Natural killer cell (primary cell): ENCODE measurements around the gene MAP3K20. TPM values are rescaled to one million over a fixed set of nuclear protein-coding genes. Genes with fewer than 3 reads are reported as not detected.

Experiments
- ATAC-seq, 3 donors: fragments of 150-1000 bp in 2 of 3; fragments of 200-7000 bp in 1 of 3; cut with Tn5 transposase; 1 replicate in 1 of 3; 2 replicates in 2 of 3; pipeline ENCODE4 v1.10.0; 2021; ENCODE audit warnings: mild to moderate bottlenecking in 2 of 3, moderate library complexity in 2 of 3
- DNase-seq, 2 donors: peaks; one replicate each; pipeline versions ENCODE4 v3.0.0 to v3.0.0-alpha.2; 2013 to 2021; ENCODE audit warnings: mixed read lengths in 1 of 2
- H3K27ac ChIP-seq: one replicate; pipeline ENCODE4 v1.5.1; 2013; ENCODE audit warnings: mild to moderate bottlenecking, low read length
- H3K27me3 ChIP-seq: one replicate; pipeline ENCODE4 v1.6.1; 2013; ENCODE audit warnings: low read length; ENCODE audit not compliant: control insufficient read depth, insufficient read depth
- H3K36me3 ChIP-seq: one replicate; pipeline ENCODE4 v1.6.1; 2013; ENCODE audit warnings: low read length; ENCODE audit not compliant: control insufficient read depth, insufficient read depth
- H3K4me1 ChIP-seq: one replicate; pipeline ENCODE4 v1.6.1; 2013; ENCODE audit warnings: low read length; ENCODE audit not compliant: control insufficient read depth, insufficient read depth
- H3K4me3 ChIP-seq: one replicate; pipeline ENCODE4 v1.5.1; 2013; ENCODE audit warnings: low read length
- H3K9me3 ChIP-seq: one replicate; pipeline ENCODE4 v1.6.1; 2013; ENCODE audit warnings: low read length; ENCODE audit not compliant: control insufficient read depth, insufficient read depth
- H3K27ac Mint-ChIP-seq, 2 donors: one replicate each; pipeline ENCODE4 v1.8.0; 2022; ENCODE audit warnings: mild to moderate bottlenecking in 2 of 2, mixed read lengths in 2 of 2, moderate library complexity in 1 of 2
- H3K27me3 Mint-ChIP-seq, 2 donors: one replicate each; pipeline ENCODE4 v1.8.0; 2022; ENCODE audit warnings: low read depth in 2 of 2, mixed read lengths in 2 of 2
- H3K36me3 Mint-ChIP-seq: one replicate; pipeline ENCODE4 v1.8.0; 2022; ENCODE audit warnings: mixed read lengths
- H3K4me1 Mint-ChIP-seq, 2 donors: one replicate each; pipeline ENCODE4 v1.8.0; 2022; ENCODE audit warnings: mixed read lengths in 2 of 2
- H3K4me3 Mint-ChIP-seq: one replicate; pipeline ENCODE4 v1.8.0; 2022; ENCODE audit warnings: mild to moderate bottlenecking, moderate library complexity, mixed read lengths
- H3K9me3 Mint-ChIP-seq, 2 donors: one replicate each; pipeline ENCODE4 v1.8.0; 2022; ENCODE audit warnings: mixed read lengths in 2 of 2
- WGBS: methylation state at CpG from one replicate; pipeline ENCODE4 v1.1.7; 2013; ENCODE audit warnings: missing lambda C conversion rate; ENCODE audit not compliant: insufficient coverage; 5-methylcytosine and 5-hydroxymethylcytosine counted together
- intact Hi-C: fragments of 100-400 bp; cut with micrococcal nuclease; formaldehyde crosslinking; loops from one replicate; pipeline ENCODE4 v1.14.2; 2022
- total RNA-seq, 4 donors: library from RNA; stranded (reverse); fragments of 120-200 nt in 1 of 4; gene quantifications; one replicate each; pipeline versions ENCODE4 v1.2.3 to v1.2.4, GENCODE V29; 2013 to 2022
- TF ChIP-seq, protein P1 (sequence below): fragments of 200-600 bp; IDR thresholded peaks from one replicate; pipeline ENCODE4 v1.8.0; 2022; ENCODE audit warnings: antibody characterized with exemption

Gene MAP3K20
- total RNA-seq, 3 donors from 2014 or later (not counting 1 experiment from before 2014, with no cell fraction given) = 1.6 to 3.0 (median 2.5) TPM

GRCh38 chr2:173215316-173215715 is 139.7 kb downstream of the MAP3K20 start:
- intact Hi-C loops = no loop called here
- Mint-ChIP-seq H3K36me3 (no peaks in the 10 kb centered on the region), H3K4me1 (peaks cover 0 to 5% of the 10 kb centered on the region in 2 donors), H3K4me3 (no peak overlapping the region), H3K27me3 (no peaks in the 10 kb centered on the region), H3K27ac (no peak overlapping the region), H3K9me3 (no peaks in the 10 kb centered on the region)
- DNase-seq (no peak), ATAC-seq (no peak)
- no peaks in the 10 kb centered on the region for H3K27me3 ChIP-seq
- H3K4me3 ChIP-seq = no peak overlapping the region
- no peaks in the 10 kb centered on the region for H3K9me3 ChIP-seq
- no peaks in the 10 kb centered on the region for H3K4me1 ChIP-seq
- TF ChIP-seq, protein P1, sequence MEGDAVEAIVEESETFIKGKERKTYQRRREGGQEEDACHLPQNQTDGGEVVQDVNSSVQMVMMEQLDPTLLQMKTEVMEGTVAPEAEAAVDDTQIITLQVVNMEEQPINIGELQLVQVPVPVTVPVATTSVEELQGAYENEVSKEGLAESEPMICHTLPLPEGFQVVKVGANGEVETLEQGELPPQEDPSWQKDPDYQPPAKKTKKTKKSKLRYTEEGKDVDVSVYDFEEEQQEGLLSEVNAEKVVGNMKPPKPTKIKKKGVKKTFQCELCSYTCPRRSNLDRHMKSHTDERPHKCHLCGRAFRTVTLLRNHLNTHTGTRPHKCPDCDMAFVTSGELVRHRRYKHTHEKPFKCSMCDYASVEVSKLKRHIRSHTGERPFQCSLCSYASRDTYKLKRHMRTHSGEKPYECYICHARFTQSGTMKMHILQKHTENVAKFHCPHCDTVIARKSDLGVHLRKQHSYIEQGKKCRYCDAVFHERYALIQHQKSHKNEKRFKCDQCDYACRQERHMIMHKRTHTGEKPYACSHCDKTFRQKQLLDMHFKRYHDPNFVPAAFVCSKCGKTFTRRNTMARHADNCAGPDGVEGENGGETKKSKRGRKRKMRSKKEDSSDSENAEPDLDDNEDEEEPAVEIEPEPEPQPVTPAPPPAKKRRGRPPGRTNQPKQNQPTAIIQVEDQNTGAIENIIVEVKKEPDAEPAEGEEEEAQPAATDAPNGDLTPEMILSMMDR = no peak
- H3K27ac ChIP-seq = no peak overlapping the region
- H3K36me3 ChIP-seq = no peaks in the 10 kb centered on the region
- 93% methylated on average over 4 of the region's 4 CpGs for WGBS

- no peak overlapping the region for H3K4me3 Mint-ChIP-seq
- ATAC-seq (no peak), DNase-seq (no peak)
- H3K36me3 ChIP-seq = no peaks in the 10 kb centered on the region
- H3K27me3 ChIP-seq = no peaks in the 10 kb centered on the region
- H3K4me3 ChIP-seq = no peak overlapping the region
- H3K27me3 Mint-ChIP-seq = no peaks in the 10 kb centered on the region
- no peaks in the 10 kb centered on the region for H3K9me3 Mint-ChIP-seq
- no peaks in the 10 kb centered on the region for H3K36me3 Mint-ChIP-seq
- no peaks in the 10 kb centered on the region for H3K4me1 ChIP-seq
- TF ChIP-seq, protein P1 = no peak
- H3K4me1 Mint-ChIP-seq = peaks cover 0 to 5% of the 10 kb centered on the region in 2 donors
- intact Hi-C loops = no loop called here
- no peak overlapping the region for H3K27ac Mint-ChIP-seq
- 89% methylated on average over 1 of the region's 1 CpG for WGBS
- no peak overlapping the region for H3K27ac ChIP-seq
- no peaks in the 10 kb centered on the region for H3K9me3 ChIP-seq
Observed at GRCh38 chr2:173216051-173216450, 140.4 kb downstream of the MAP3K20 start.

DNA sequence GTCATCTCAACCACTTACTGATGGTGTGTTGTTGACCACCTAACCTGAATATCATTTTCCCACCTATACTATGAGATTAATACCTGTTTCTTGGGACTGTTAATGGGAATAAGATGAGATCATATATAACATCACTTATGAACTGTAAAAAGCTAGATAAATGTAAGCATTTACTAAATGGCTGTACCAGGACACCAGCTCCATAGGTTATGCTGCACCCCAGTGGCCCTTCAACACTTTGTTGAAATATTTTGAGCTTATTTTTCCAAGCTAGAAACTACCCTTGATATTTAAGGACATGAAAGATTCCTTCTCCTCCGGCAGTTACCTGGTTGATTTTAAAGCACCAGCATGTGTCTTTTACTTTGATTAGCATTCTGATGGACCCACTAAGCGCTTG is 141.0 kb downstream of the MAP3K20 start:
- no peaks in the 10 kb centered on the region for H3K36me3 ChIP-seq
- H3K4me3 Mint-ChIP-seq = no peak overlapping the region
- 99% methylated on average over 2 of the region's 2 CpGs for WGBS
- peaks cover 0 to 5% of the 10 kb centered on the region in 2 donors for H3K4me1 Mint-ChIP-seq
- H3K27ac Mint-ChIP-seq = no peak overlapping the region
- H3K27me3 Mint-ChIP-seq = no peaks in the 10 kb centered on the region
- H3K9me3 Mint-ChIP-seq = no peaks in the 10 kb centered on the region
- H3K27ac ChIP-seq = no peak overlapping the region
- H3K4me3 ChIP-seq = no peak overlapping the region
- no peaks in the 10 kb centered on the region for H3K4me1 ChIP-seq
- DNase-seq (no peak), ATAC-seq (no peak)
- no peaks in the 10 kb centered on the region for H3K27me3 ChIP-seq
- TF ChIP-seq, protein P1 = no peak
- no peaks in the 10 kb centered on the region for H3K9me3 ChIP-seq
- no peaks in the 10 kb centered on the region for H3K36me3 Mint-ChIP-seq
- intact Hi-C loops = no loop called here

DNA sequence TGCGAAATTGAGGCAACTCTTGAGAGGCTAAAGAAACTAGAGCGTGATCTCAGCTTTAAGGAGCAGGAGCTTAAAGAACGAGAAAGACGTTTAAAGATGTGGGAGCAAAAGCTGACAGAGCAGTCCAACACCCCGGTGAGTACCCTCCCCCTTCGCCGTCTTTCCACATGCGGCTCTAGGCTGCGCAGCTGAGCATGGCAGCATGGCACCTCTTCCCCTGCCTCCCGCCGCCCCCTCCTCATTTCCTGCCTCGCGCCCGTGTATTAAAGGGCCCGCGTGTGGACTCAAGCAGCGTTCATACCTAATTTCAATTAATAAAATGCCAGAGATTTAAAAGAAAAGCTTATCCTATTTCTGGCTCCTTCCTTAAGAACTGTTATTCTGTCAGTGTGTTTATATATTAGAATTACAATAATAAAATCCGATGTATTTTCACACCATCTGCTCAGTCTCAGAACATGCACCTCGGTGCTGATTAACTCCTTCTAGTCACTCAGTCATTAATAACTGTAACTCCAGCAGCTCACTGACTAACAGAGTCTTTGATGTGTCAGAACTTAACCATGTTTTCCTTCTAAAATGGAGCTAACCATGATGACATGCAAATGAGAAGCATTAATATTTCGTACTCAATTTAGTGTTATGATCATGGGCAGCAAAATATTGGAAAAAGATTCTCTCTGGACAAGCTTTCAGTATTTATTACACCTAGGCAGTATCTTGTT is 141.6 kb downstream of the MAP3K20 start:
- no peak for ATAC-seq
- WGBS = 92% methylated on average over 20 of the region's 20 CpGs
- H3K27ac Mint-ChIP-seq = no peak overlapping the region
- no peaks in the 10 kb centered on the region for H3K36me3 Mint-ChIP-seq
- intact Hi-C loops = no loop called here
- Histone ChIP-seq H3K9me3 (no peaks in the 10 kb centered on the region), H3K27ac (no peak overlapping the region), H3K36me3 (no peaks in the 10 kb centered on the region), H3K27me3 (no peaks in the 10 kb centered on the region), H3K4me3 (no peak overlapping the region), H3K4me1 (no peaks in the 10 kb centered on the region)
- no peak for DNase-seq
- H3K4me3 Mint-ChIP-seq = no peak overlapping the region
- no peaks in the 10 kb centered on the region for H3K9me3 Mint-ChIP-seq
- no peaks in the 10 kb centered on the region for H3K27me3 Mint-ChIP-seq
- TF ChIP-seq, protein P1 = no peak
- peaks cover 0 to 5% of the 10 kb centered on the region in 2 donors for H3K4me1 Mint-ChIP-seq
